Measurements from ENCODE around the gene FAM3B.

GRCh38 chr21:41290106-41290799, 26.3 kb upstream of the FAM3B start:
- no peak for TF ChIP-seq POLR2A (IDR thresholded peaks at IDR 0.05; ENCODE audit: low read depth, low read length)
- TF ChIP-seq BHLHE40 (IDR thresholded peaks at IDR 0.05; ENCODE audit: low read depth, low read length) = no peak
- TF ChIP-seq FOS (IDR thresholded peaks at IDR 0.05; ENCODE audit: low read depth, low read length) = no peak

All from IMR-90 (cell line).